IPS-20b (cell line): ENCODE data around the gene GRK1.
"Not testable (repeated sequence)": the region's sequence is repeated elsewhere in the genome, so short reads cannot be mapped to it uniquely, and the experiment has no call there.

ENCODE experiments used
- H3K27ac ChIP-seq: one replicate; pipeline ENCODE4 v1.5.1; 2013; ENCODE audit warnings: low read length
- H3K27me3 ChIP-seq: 2 replicates; pipeline ENCODE4 v1.6.1; 2013; ENCODE audit warnings: mild to moderate bottlenecking, low read length, inconsistent platforms; ENCODE audit not compliant: insufficient read depth
- H3K36me3 ChIP-seq: 2 replicates; pipeline ENCODE4 v1.6.1; 2013; ENCODE audit warnings: low read depth, mild to moderate bottlenecking, inconsistent platforms, low read length, moderate library complexity; ENCODE audit not compliant: insufficient read depth
- H3K4me1 ChIP-seq: 2 replicates; pipeline ENCODE4 v1.6.1; 2013; ENCODE audit warnings: mild to moderate bottlenecking, control low read depth, inconsistent platforms, low read length, moderate library complexity; ENCODE audit not compliant: insufficient read depth
- H3K4me3 ChIP-seq: 2 replicates; pipeline ENCODE4 v1.5.1; 2013; ENCODE audit warnings: mild to moderate bottlenecking, low read length, inconsistent platforms
- H3K9ac ChIP-seq: 2 replicates; pipeline ENCODE4 v1.6.1; 2013; ENCODE audit warnings: low read depth, mild to moderate bottlenecking, inconsistent platforms, low read length, moderate library complexity
- H3K9me3 ChIP-seq: 2 replicates; pipeline ENCODE4 v1.6.1; 2013; ENCODE audit warnings: mild to moderate bottlenecking, low read depth, low read length, inconsistent platforms; ENCODE audit not compliant: insufficient read depth

Gene GRK1

DNA sequence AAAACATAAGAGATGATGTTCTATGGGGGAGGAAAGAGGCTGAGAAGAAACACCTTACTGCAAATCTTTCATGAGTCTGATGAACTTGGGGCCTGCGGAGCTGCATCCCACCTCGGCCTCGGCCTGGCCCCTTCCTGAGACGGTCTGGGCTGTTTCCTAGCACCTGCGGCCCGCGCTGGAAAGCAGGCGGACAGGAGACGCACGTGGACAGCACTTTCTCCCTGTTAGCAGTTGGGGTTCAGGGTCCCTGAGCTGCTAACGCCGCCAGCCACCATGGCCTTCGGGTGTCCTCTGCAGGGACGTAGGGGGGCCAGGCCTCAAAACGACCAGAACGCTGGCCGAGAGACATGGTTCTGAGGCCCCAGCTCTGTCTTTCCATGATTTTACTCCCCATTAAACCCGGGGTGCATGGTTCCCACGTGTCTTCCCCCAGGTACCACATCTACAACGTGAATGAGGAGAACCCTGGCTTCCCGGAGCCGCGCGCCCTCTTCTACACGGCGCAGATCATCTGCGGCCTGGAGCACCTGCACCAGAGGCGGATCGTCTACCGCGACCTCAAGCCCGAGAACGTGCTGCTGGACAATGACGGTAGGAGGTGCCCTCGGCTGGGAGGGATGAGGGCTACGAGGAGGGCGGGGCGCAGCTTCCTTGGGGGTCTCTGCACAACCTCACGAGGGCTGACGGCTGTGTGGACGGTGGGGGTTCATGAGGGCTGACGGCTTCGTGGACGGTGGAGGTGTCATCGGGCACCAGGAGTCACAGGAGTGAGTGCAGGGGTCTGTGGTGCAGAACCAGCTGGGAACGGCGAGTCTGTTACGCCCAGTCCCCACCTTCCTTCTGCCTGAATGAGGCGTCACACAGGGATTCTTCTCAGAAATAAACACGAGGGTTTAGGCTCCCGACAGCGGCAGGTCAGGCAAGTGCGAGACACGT is 4.3 kb downstream of the GRK1 start:
- no peaks in the 10 kb centered on the region for H3K9me3 ChIP-seq
- no peak overlapping the region for H3K4me3 ChIP-seq
- H3K36me3 ChIP-seq: no peaks in the 10 kb centered on the region
- no peaks in the 10 kb centered on the region for H3K4me1 ChIP-seq
- H3K27ac ChIP-seq: no peak overlapping the region
- H3K27me3 ChIP-seq: no peaks in the 10 kb centered on the region
- no peak overlapping the region for H3K9ac ChIP-seq

DNA sequence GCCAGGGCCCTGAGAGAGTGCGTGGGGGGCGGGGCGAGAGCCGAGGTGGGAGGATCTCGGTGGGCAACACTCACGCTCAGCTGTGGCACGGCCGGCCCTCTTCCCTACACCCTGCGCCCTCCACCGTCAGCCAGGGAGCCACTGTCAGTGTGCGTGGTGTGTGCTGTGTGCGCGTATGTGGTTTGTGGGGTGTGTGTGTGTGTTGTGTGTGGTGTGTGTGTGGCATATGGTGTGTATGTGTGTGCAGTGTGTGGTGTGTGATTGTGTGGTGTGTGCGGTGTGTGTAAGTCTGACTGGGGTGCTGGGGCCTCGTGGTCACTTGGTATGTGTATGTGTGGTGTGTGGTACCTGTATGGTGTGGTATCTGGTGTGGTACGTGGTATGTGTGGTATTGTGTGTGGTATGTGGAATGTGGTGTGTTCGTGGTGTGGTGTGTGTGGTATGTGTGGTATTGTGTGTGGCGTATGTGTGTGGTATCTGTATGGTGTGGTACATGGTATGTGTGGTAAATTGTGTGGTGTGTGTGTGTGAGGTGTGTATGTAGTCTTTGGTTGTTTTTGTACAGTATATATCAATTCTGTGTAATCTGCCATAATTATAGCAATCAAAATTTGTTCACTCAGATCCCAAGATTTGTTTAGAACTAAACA is 5.1 kb downstream of the GRK1 start:
- Histone ChIP-seq H3K4me3 (no peak overlapping the region), H3K9ac (no peak overlapping the region), H3K27me3 (no peaks in the 10 kb centered on the region), H3K4me1 (no peaks in the 10 kb centered on the region), H3K9me3 (no peaks in the 10 kb centered on the region), H3K36me3 (no peaks in the 10 kb centered on the region), H3K27ac (no peak overlapping the region)

DNA sequence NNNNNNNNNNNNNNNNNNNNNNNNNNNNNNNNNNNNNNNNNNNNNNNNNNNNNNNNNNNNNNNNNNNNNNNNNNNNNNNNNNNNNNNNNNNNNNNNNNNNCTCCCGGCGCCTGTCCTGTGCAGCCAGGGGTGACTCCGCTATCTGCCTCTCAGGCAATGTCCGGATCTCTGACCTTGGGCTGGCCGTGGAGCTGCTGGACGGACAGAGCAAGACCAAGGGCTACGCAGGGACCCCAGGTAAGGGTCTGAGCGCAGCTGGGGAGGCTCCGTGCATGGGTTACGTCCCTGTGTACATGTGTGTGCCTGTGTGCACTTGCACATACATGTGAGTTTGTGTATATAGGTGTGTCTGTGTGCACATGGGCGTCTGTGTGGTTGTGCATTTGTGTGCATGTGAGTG is 55.9 kb downstream of the GRK1 start:
- Histone ChIP-seq H3K9me3 (no peaks in the 10 kb centered on the region), H3K36me3 (no peaks in the 10 kb centered on the region), H3K4me3 (no peak overlapping the region), H3K27ac (no peak overlapping the region), H3K4me1 (no peaks in the 10 kb centered on the region), H3K27me3 (no peaks in the 10 kb centered on the region), H3K9ac (no peak overlapping the region)

DNA sequence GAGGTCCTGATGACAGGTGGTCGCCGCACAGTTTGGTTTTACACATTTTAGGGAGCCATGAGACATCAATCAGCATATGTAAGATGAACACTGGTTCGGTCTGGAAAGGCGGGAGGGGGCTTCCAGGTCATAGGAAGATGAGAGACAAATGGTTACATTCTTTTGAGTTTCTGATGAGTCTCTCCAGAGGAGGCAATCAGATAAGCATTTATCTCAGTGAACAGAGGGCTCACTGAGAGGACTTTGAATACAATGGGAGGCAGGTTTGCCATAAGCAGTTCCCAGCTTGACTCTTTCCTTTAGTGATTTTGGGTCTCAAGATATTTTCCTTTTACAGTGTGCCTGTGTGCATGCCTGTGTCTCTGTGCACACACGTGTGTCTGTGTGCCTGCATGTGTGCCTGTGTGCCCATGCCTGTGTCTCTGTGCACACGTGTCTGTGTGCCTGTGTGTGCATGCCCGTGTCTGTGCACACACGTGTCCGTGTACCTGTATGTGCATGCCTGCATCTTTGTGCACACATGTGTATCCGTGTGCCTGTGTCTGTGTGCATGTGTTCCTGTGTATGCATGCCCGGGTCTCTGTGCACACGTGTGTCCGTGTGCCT is 56.5 kb downstream of the GRK1 start:
- Histone ChIP-seq H3K36me3 (no peaks in the 10 kb centered on the region), H3K9me3 (no peaks in the 10 kb centered on the region), H3K4me3 (no peak overlapping the region), H3K9ac (no peak overlapping the region), H3K27me3 (no peaks in the 10 kb centered on the region), H3K27ac (no peak overlapping the region), H3K4me1 (no peaks in the 10 kb centered on the region)

DNA sequence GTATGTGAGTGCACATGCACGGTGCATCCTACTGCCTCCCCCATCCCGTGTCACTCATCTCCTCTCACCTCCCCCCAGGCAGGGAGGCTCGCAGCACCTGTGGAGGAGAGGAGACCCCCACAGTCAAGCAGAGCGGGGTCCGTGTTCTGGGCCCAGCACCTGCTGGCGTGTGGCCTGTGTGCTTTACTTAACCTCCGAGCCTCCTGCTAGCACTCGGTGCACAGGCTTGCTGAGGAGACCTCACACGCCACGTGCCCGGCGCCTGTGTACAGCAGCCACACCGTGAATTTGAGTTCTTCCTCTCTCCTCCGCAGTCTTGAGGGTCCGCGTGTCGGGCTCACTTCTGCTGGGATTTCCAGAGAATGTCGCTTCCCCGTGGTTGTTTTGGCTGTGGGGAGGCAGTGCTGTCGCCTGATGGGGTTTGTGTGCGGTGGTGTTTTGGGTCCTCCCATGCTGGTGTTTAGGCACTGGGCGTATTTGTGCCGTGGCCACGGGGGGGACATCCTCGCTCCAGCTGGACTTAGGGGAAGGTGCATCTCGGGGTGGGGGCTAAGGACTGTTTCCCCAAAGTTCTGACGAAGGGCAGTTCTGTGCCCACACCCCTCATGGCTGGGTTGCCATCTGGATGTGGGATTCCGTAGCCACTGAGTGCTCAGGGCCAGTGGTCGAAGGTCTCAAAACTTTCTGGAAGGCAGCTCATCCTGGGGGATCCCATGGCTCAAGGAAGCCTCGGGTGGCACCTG is 57.2 kb downstream of the GRK1 start:
- no peaks in the 10 kb centered on the region for H3K9me3 ChIP-seq
- no peaks in the 10 kb centered on the region for H3K27me3 ChIP-seq
- no peak overlapping the region for H3K27ac ChIP-seq
- no peaks in the 10 kb centered on the region for H3K4me1 ChIP-seq
- H3K9ac ChIP-seq: no peak overlapping the region
- H3K36me3 ChIP-seq: no peaks in the 10 kb centered on the region
- H3K4me3 ChIP-seq: peak overlapping the region; percentile 68

DNA sequence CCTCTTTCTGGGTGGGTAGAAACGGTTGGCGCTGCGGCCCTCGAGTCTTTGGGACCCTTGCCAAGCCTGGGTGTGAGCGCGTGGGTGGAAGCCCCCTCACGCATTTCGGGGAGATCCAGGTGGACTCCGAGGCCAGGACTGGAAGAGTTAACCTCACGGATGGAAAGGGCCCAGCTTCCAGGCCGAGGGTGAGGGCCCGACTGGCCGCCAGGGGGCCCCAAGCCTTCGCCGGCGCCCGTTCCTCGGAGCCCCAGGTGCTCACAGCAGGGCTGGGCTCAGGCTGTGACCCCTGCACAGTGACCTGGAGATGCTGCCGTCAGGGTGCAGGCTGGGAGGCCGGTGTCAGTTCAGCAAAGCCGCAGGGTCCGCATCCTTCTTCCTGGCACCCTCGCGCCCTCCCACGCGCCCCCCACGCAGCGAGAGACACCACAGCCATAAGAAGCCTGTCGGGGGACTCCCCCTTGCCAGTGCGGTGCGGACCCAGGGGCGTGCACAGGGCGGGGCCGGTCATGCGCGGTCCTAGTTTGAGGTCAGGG is 57.8 kb downstream of the GRK1 start:
- H3K27me3 ChIP-seq: no peaks in the 10 kb centered on the region
- H3K9me3 ChIP-seq: no peaks in the 10 kb centered on the region
- no peak overlapping the region for H3K27ac ChIP-seq
- H3K4me3 ChIP-seq: peak overlapping the region; percentile 68
- H3K4me1 ChIP-seq: no peaks in the 10 kb centered on the region
- H3K36me3 ChIP-seq: no peaks in the 10 kb centered on the region
- no peak overlapping the region for H3K9ac ChIP-seq

DNA sequence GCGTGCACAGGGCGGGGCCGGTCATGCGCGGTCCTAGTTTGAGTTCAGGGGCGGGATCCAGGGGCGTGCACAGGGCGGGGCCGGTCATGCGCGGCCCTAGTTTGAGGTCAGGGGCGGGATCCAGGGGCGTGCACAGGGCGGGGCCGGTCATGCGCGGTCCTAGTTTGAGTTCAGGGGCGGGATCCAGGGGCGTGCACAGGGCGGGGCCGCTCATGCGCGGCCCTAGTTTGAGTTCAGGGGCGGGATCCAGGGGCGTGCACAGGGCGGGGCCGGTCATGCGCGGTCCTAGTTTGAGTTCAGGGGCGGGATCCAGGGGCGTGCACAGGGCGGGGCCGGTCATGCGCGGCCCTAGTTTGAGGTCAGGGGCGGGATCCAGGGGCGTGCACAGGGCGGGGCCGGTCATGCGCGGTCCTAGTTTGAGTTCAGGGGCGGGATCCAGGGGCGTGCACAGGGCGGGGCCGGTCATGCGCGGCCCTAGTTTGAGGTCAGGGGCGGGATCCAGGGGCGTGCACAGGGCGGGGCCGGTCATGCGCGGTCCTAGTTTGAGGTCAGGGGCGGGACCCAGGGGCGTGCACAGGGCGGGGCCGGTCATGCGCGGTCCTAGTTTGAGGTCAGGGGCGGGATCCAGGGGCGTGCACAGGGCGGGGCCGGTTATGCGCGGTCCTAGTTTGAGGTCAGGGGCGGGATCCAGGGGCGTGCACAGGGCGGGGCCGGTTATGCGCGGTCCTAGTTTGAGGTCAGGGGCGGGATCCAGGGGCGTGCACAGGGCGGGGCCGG is 58.5 kb downstream of the GRK1 start:
- not testable (repeated sequence) for H3K4me1 ChIP-seq, H3K4me3 ChIP-seq, H3K27me3 ChIP-seq, H3K36me3 ChIP-seq, H3K9me3 ChIP-seq, H3K27ac ChIP-seq, H3K9ac ChIP-seq

DNA sequence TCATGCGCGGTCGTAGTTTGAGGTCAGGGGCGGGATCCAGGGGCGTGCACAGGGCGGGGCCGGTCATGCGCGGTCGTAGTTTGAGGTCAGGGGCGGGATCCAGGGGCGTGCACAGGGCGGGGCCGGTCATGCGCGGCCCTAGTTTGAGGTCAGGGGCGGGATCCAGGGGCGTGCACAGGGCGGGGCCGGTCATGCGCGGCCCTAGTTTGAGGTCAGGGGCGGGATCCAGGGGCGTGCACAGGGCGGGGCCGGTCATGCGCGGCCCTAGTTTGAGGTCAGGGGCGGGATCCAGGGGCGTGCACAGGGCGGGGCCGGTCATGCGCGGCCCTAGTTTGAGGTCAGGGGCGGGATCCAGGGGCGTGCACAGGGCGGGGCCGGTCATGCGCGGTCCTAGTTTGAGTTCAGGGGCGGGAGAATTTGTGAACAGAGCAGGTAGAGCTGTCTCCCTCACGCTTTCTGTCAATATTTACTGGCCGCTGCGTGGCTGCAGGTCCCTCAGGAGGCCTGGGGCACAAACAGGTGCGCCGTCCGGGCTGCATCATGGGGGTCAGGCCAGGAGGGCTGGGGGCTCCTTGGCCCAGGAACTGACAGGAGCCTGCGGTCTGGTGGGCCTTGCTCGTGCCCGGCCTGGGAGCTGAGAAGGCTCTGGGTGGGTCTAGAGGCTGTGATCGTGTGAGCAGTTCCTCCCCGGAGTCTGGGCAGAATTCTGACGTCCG is 59.2 kb downstream of the GRK1 start:
- H3K27ac ChIP-seq, H3K9ac ChIP-seq: not testable (repeated sequence)
- H3K4me3 ChIP-seq: peak overlapping the region; percentile 50; the same call in 1 of the 2 replicates

DNA sequence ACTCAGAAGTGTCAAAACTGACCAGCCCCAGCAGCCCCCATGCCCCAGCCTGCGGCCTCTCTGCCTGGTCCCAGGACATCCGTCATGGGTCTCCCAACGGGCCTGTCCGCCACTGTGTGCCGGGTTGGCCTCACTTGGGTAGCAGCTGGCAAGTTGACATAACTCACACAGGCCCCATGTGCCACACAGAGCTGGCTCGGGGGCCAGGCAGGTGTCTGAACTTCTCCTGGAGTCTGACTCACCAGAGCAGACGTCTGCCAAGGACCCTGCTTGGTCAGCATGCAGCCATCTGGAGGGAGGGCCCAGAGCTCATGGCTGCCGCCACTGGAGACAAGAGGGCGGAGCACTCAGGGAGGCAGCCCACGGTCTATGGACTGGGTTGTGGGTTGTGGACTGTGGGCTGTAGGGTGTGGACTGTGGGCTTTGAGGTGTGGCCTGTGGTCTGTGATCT is 60.0 kb downstream of the GRK1 start:
- Histone ChIP-seq H3K4me3 (peak overlapping the region; percentile 50; the same call in 1 of the 2 replicates), H3K9me3 (no peaks in the 10 kb centered on the region), H3K9ac (no peak overlapping the region), H3K27ac (no peak overlapping the region), H3K27me3 (no peaks in the 10 kb centered on the region), H3K36me3 (no peaks in the 10 kb centered on the region), H3K4me1 (no peaks in the 10 kb centered on the region)

More for the DNA sequence above, 59.2 kb downstream of the GRK1 start:
- H3K36me3 ChIP-seq, H3K9me3 ChIP-seq, H3K27me3 ChIP-seq, H3K4me1 ChIP-seq: not testable (repeated sequence)

DNA sequence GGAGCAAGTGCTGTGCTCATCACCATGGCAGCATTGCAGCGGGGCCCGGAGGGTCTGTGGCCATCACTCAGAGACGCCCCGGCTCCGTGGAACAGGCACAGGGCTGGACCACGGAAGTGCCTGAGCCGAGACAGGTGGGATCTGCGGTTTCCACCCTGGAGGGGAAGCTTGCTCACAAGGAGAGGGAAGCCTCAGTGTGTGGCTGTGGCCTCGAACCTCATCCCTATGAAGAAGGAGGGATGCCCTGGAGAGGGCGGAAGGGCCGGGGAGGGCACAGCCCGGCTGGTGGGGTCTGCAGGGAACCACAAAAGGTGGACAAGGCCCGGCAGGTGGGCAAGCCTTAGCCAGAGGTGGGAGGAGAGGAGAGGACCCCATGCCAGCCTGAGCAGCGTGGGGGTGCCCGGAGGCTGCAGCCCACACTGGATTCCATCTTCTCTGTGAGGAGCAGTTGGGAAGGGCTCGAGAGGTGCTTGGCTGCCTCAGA is 61.6 kb downstream of the GRK1 start:
- Histone ChIP-seq H3K9me3 (peaks cover 3% of the 10 kb centered on the region; the same call in 1 of the 2 replicates), H3K9ac (no peak overlapping the region), H3K27ac (no peak overlapping the region), H3K27me3 (no peaks in the 10 kb centered on the region), H3K4me3 (no peak overlapping the region), H3K4me1 (no peaks in the 10 kb centered on the region), H3K36me3 (no peaks in the 10 kb centered on the region)
